ENCODE data around the gene PTPRN2. TPM values are rescaled to one million over a fixed set of nuclear protein-coding genes. Genes with fewer than 3 reads are reported as not detected.

Gene PTPRN2
- total and polyA plus RNA-seq, 4 experiments from 2014 or later, result 1.7 to 2.6 (median 1.9) TPM

- DNase-seq, result no peak
- H3K27me3 Mint-ChIP-seq, result peaks cover 4 to 8% of the 10 kb centered on the region in 2 donors
- H3K4me3 Mint-ChIP-seq, result no peak overlapping the region
- CTCF ChIA-PET (ENCODE audit: partially characterized antibody), result no interaction called here
- no peaks in the 10 kb centered on the region for H3K36me3 Mint-ChIP-seq
- intact Hi-C loops (cut with micrococcal nuclease), result no loop called here
- H3K4me1 ChIP-seq (ENCODE audit: insufficient read depth, low read length), result no peaks in the 10 kb centered on the region
- no peaks in the 10 kb centered on the region for H3K4me1 Mint-ChIP-seq
- no peak overlapping the region for H3K27ac ChIP-seq (ENCODE audit: low read depth, low read length)
- no peak overlapping the region for H3K4me3 ChIP-seq (ENCODE audit: low read length in 2 of 2)
- H3K27me3 ChIP-seq (ENCODE audit: insufficient read depth, low read length), result no peaks in the 10 kb centered on the region
- no peaks in the 10 kb centered on the region for H3K9me3 ChIP-seq (ENCODE audit: control insufficient read depth in 1 of 2, low read length in 2 of 2)
- peak overlapping the region in 1 of 7 donors; percentile 23 for H3K27ac Mint-ChIP-seq
- H3K36me3 ChIP-seq (ENCODE audit: insufficient read depth, low read length), result no peaks in the 10 kb centered on the region
- POLR2A ChIA-PET (ENCODE audit: partially characterized antibody), result no interaction called here
- peaks cover 0 to 22% (median 7%) of the 10 kb centered on the region in 8 donors for H3K9me3 Mint-ChIP-seq
Observed at GRCh38 chr7:158108646-158109293, 478.9 kb downstream of the PTPRN2 start.

GRCh38 chr7:158107806-158108205 lies 479.8 kb downstream of the PTPRN2 start:
- Histone ChIP-seq H3K27me3 (ENCODE audit: insufficient read depth, low read length) (no peaks in the 10 kb centered on the region), H3K4me3 (ENCODE audit: low read length in 2 of 2) (no peak overlapping the region), H3K4me1 (ENCODE audit: insufficient read depth, low read length) (no peaks in the 10 kb centered on the region), H3K27ac (ENCODE audit: low read depth, low read length) (no peak overlapping the region), H3K36me3 (ENCODE audit: insufficient read depth, low read length) (no peaks in the 10 kb centered on the region), H3K9me3 (ENCODE audit: control insufficient read depth in 1 of 2, low read length in 2 of 2) (no peaks in the 10 kb centered on the region)
- no peaks in the 10 kb centered on the region for H3K36me3 Mint-ChIP-seq
- H3K9me3 Mint-ChIP-seq, result peaks cover 0 to 13% (median 7%) of the 10 kb centered on the region in 8 donors
- peaks cover 4 to 8% of the 10 kb centered on the region in 2 donors for H3K27me3 Mint-ChIP-seq
- DNase-seq, result no peak
- H3K27ac Mint-ChIP-seq, result peak overlapping the region in 1 of 7 donors; percentile 72
- intact Hi-C loops (cut with micrococcal nuclease), result no loop called here
- no peaks in the 10 kb centered on the region for H3K4me1 Mint-ChIP-seq
- POLR2A ChIA-PET (ENCODE audit: partially characterized antibody), result no interaction called here
- peak overlapping the region in 1 of 8 donors; percentile 43 for H3K4me3 Mint-ChIP-seq
- CTCF ChIA-PET (ENCODE audit: partially characterized antibody), result no interaction called here

- no peaks in the 10 kb centered on the region for H3K36me3 ChIP-seq (ENCODE audit: insufficient read depth, low read length)
- H3K4me1 Mint-ChIP-seq, result no peaks in the 10 kb centered on the region
- DNase-seq, result no peak
- H3K36me3 Mint-ChIP-seq, result no peaks in the 10 kb centered on the region
- no peak overlapping the region for H3K27ac ChIP-seq (ENCODE audit: low read depth, low read length)
- no peaks in the 10 kb centered on the region for H3K4me1 ChIP-seq (ENCODE audit: insufficient read depth, low read length)
- ChIA-PET POLR2A (ENCODE audit: partially characterized antibody) (no interaction called here), CTCF (ENCODE audit: partially characterized antibody) (no interaction called here)
- H3K4me3 Mint-ChIP-seq, result no peak overlapping the region
- intact Hi-C loops (cut with micrococcal nuclease), result no loop called here
- no peak overlapping the region for H3K27ac Mint-ChIP-seq
- H3K27me3 Mint-ChIP-seq, result peaks cover 2 to 13% of the 10 kb centered on the region in 2 donors
- H3K9me3 Mint-ChIP-seq, result peaks cover 0 to 13% (median 7%) of the 10 kb centered on the region in 8 donors
- H3K9me3 ChIP-seq (ENCODE audit: control insufficient read depth in 1 of 2, low read length in 2 of 2), result no peaks in the 10 kb centered on the region
- no peak overlapping the region for H3K4me3 ChIP-seq (ENCODE audit: low read length in 2 of 2)
- no peaks in the 10 kb centered on the region for H3K27me3 ChIP-seq (ENCODE audit: insufficient read depth, low read length)
Observed at GRCh38 chr7:158106272-158106671, 481.4 kb downstream of the PTPRN2 start.

GRCh38 chr7:158103378-158103777 lies 484.2 kb downstream of the PTPRN2 start:
- intact Hi-C loops (cut with micrococcal nuclease), result no loop called here
- Histone ChIP-seq H3K36me3 (ENCODE audit: insufficient read depth, low read length) (no peaks in the 10 kb centered on the region), H3K4me1 (ENCODE audit: insufficient read depth, low read length) (no peaks in the 10 kb centered on the region), H3K4me3 (ENCODE audit: low read length in 2 of 2) (no peak overlapping the region), H3K27ac (ENCODE audit: low read depth, low read length) (no peak overlapping the region), H3K9me3 (ENCODE audit: control insufficient read depth in 1 of 2, low read length in 2 of 2) (no peaks in the 10 kb centered on the region), H3K27me3 (ENCODE audit: insufficient read depth, low read length) (no peaks in the 10 kb centered on the region)
- Mint-ChIP-seq H3K27me3 (peaks cover 2 to 16% of the 10 kb centered on the region in 2 donors), H3K27ac (no peak overlapping the region), H3K36me3 (no peaks in the 10 kb centered on the region), H3K4me1 (no peaks in the 10 kb centered on the region), H3K9me3 (peaks cover 0 to 6% (median 1%) of the 10 kb centered on the region in 8 donors), H3K4me3 (no peak overlapping the region)
- ChIA-PET POLR2A (ENCODE audit: partially characterized antibody) (no interaction called here), CTCF (ENCODE audit: partially characterized antibody) (no interaction called here)
- no peak for DNase-seq

- Histone ChIP-seq H3K27ac (ENCODE audit: low read depth, low read length) (no peak overlapping the region), H3K9me3 (ENCODE audit: control insufficient read depth in 1 of 2, low read length in 2 of 2) (no peaks in the 10 kb centered on the region), H3K27me3 (ENCODE audit: insufficient read depth, low read length) (no peaks in the 10 kb centered on the region), H3K4me3 (ENCODE audit: low read length in 2 of 2) (no peak overlapping the region), H3K4me1 (ENCODE audit: insufficient read depth, low read length) (no peaks in the 10 kb centered on the region), H3K36me3 (ENCODE audit: insufficient read depth, low read length) (no peaks in the 10 kb centered on the region)
- peaks cover 0 to 6% (median under 1%) of the 10 kb centered on the region in 8 donors for H3K9me3 Mint-ChIP-seq
- no peak overlapping the region for H3K27ac Mint-ChIP-seq
- H3K27me3 Mint-ChIP-seq, result peaks cover 0 to 15% of the 10 kb centered on the region in 2 donors
- no peaks in the 10 kb centered on the region for H3K4me1 Mint-ChIP-seq
- no peak overlapping the region for H3K4me3 Mint-ChIP-seq
- ChIA-PET POLR2A (ENCODE audit: partially characterized antibody) (no interaction called here), CTCF (ENCODE audit: partially characterized antibody) (no interaction called here)
- intact Hi-C loops (cut with micrococcal nuclease), result no loop called here
- DNase-seq, result no peak
- no peaks in the 10 kb centered on the region for H3K36me3 Mint-ChIP-seq
Observed at GRCh38 chr7:158102897-158103296, 484.7 kb downstream of the PTPRN2 start.

GRCh38 chr7:158101821-158102450 lies 485.7 kb downstream of the PTPRN2 start:
- H3K9me3 ChIP-seq (ENCODE audit: control insufficient read depth in 1 of 2, low read length in 2 of 2), result no peaks in the 10 kb centered on the region
- intact Hi-C loops (cut with micrococcal nuclease), result no loop called here
- CTCF ChIA-PET (ENCODE audit: partially characterized antibody), result no interaction called here
- no peaks in the 10 kb centered on the region for H3K36me3 ChIP-seq (ENCODE audit: insufficient read depth, low read length)
- H3K27ac ChIP-seq (ENCODE audit: low read depth, low read length), result no peak overlapping the region
- H3K36me3 Mint-ChIP-seq, result no peaks in the 10 kb centered on the region
- no peaks in the 10 kb centered on the region for H3K4me1 Mint-ChIP-seq
- H3K27me3 ChIP-seq (ENCODE audit: insufficient read depth, low read length), result no peaks in the 10 kb centered on the region
- no peak overlapping the region for H3K4me3 ChIP-seq (ENCODE audit: low read length in 2 of 2)
- H3K9me3 Mint-ChIP-seq, result peaks cover 0 to 6% (median under 1%) of the 10 kb centered on the region in 8 donors
- DNase-seq, result no peak
- no peaks in the 10 kb centered on the region for H3K4me1 ChIP-seq (ENCODE audit: insufficient read depth, low read length)
- no peak overlapping the region for H3K27ac Mint-ChIP-seq
- H3K27me3 Mint-ChIP-seq, result peaks cover 0 to 10% of the 10 kb centered on the region in 2 donors
- no peak overlapping the region for H3K4me3 Mint-ChIP-seq
- POLR2A ChIA-PET (ENCODE audit: partially characterized antibody), result no interaction called here

- ChIA-PET CTCF (ENCODE audit: partially characterized antibody) (no interaction called here), POLR2A (ENCODE audit: partially characterized antibody) (no interaction called here)
- no peak overlapping the region for H3K4me3 ChIP-seq (ENCODE audit: low read length in 2 of 2)
- intact Hi-C loops (cut with micrococcal nuclease), result no loop called here
- no peaks in the 10 kb centered on the region for H3K36me3 ChIP-seq (ENCODE audit: insufficient read depth, low read length)
- H3K27me3 Mint-ChIP-seq, result peaks cover 0 to 10% of the 10 kb centered on the region in 2 donors
- H3K36me3 Mint-ChIP-seq, result no peaks in the 10 kb centered on the region
- DNase-seq, result no peak
- no peaks in the 10 kb centered on the region for H3K27me3 ChIP-seq (ENCODE audit: insufficient read depth, low read length)
- peaks cover 0 to 6% (median under 1%) of the 10 kb centered on the region in 8 donors for H3K9me3 Mint-ChIP-seq
- H3K4me3 Mint-ChIP-seq, result no peak overlapping the region
- no peaks in the 10 kb centered on the region for H3K4me1 ChIP-seq (ENCODE audit: insufficient read depth, low read length)
- H3K27ac ChIP-seq (ENCODE audit: low read depth, low read length), result no peak overlapping the region
- H3K9me3 ChIP-seq (ENCODE audit: control insufficient read depth in 1 of 2, low read length in 2 of 2), result no peaks in the 10 kb centered on the region
- no peaks in the 10 kb centered on the region for H3K4me1 Mint-ChIP-seq
- no peak overlapping the region for H3K27ac Mint-ChIP-seq
Observed at GRCh38 chr7:158098125-158099030, 489.2 kb downstream of the PTPRN2 start.

Data from CD4-positive, alpha-beta memory T cell (primary cell).